ENCODE results near the gene CHDH.

CHDH gene

GRCh38 chr3:53845103-53845880, 927 bp downstream of the CHDH start:
- Histone ChIP-seq H3K27ac (ENCODE audit: extremely low read depth, low read depth, low read length) (peak overlapping the region; percentile 72; the same call in 1 of the 2 replicates), H3K4me3 (ENCODE audit: low read depth, low read length) (peak overlapping the region; percentile 44), H3K4me1 (ENCODE audit: control insufficient read depth, insufficient read depth, low read length) (no peaks in the 10 kb centered on the region), H3K36me3 (ENCODE audit: control insufficient read depth in 2 of 2, insufficient read depth in 1 of 2, low read length in 2 of 2) (peaks cover 0 to 7% of the 10 kb centered on the region in 2 experiments; a peak in 1 of 3 replicates), H3K9me3 (ENCODE audit: control insufficient read depth, insufficient read depth, low read depth, low read length) (no peaks in the 10 kb centered on the region)
- CTCF ChIA-PET: interaction anchor here (0.5 to 0.6 kb wide), 2 partner anchors 37 to 134 kb away, joined by 3 to 4 read pairs; partner anchors contain the start of gene ACTR8
- POLR2A ChIA-PET: interaction anchor here (1.2 kb wide), 1 partner anchor 18 kb away, joined by 4 read pairs; no protein-coding TSS in a partner anchor
- TF ChIP-seq EGR2 (tag by site-specific recombination; IDR thresholded peaks at IDR 0.05; ENCODE audit: low read depth): peak; percentile 78
- TF ChIP-seq ZFP3 (tag by site-specific recombination; IDR thresholded peaks at IDR 0.05; ENCODE audit: low read depth): no peak
- TF ChIP-seq ZNF423 (tag by site-specific recombination; IDR thresholded peaks at IDR 0.05): no peak
- TF ChIP-seq ZNF18 (tag by site-specific recombination; IDR thresholded peaks at IDR 0.05): no peak
- TF ChIP-seq ZNF518A (tag by site-specific recombination; conservative IDR thresholded peaks at IDR 0.05; ENCODE audit: low read depth): no peak
- TF ChIP-seq ZBTB20 (tag by site-specific recombination; IDR thresholded peaks at IDR 0.05): peak; percentile 87
- 0 out of 2 replicates have a peak, but pooled peaks have one; percentile 16 for TF ChIP-seq ZEB2 (tag by site-specific recombination; IDR thresholded peaks at IDR 0.05)
- no peak for TF ChIP-seq ZNF155 (tag by site-specific recombination; IDR thresholded peaks at IDR 0.05)
- no peak for TF ChIP-seq ZNF132 (tag by site-specific recombination; IDR thresholded peaks at IDR 0.05; ENCODE audit: borderline replicate concordance)
- no peak for TF ChIP-seq ZNF350 (tag by site-specific recombination; IDR thresholded peaks at IDR 0.05)
- TF ChIP-seq ZNF169 (tag by site-specific recombination; IDR thresholded peaks at IDR 0.05): no peak
- TF ChIP-seq PBX3 (CRISPR knock-in tag; IDR thresholded peaks at IDR 0.05): no peak
- TF ChIP-seq ZNF513 (tag by site-specific recombination; IDR thresholded peaks at IDR 0.05): no peak
- no peak for TF ChIP-seq ZNF19 (tag by site-specific recombination; IDR thresholded peaks at IDR 0.05; ENCODE audit: low read depth)
- TF ChIP-seq ZNF555 (tag by site-specific recombination; conservative IDR thresholded peaks at IDR 0.05): no peak
- TF ChIP-seq REST (tag by site-specific recombination; IDR thresholded peaks at IDR 0.05): 0 out of 2 replicates have a peak, but pooled peaks have one; percentile 54
- TF ChIP-seq ZNF335 (tag by site-specific recombination; conservative IDR thresholded peaks at IDR 0.05): peak; percentile 44
- peak; percentile 82 for TF ChIP-seq ZBTB11 (tag by site-specific recombination; conservative IDR thresholded peaks at IDR 0.05; ENCODE audit: low read depth)

All from HEK293 (cell line).